HCT116 (cell line): ENCODE results near the gene HOXB2.

Source experiments
- CTCF ChIP-seq, 3 experiments: fragments of 200-600 bp in 1 of 3; sonication (generic) in 1 of 3; IDR thresholded peaks in 2 of 3; conservative IDR thresholded peaks in 1 of 3; 2 replicates each; pipeline ENCODE4 v1.5.1; 2012 to 2017; ENCODE audit warnings: low read depth in 2 of 3, low read length in 2 of 3, antibody characterized with exemption in 1 of 3, borderline replicate concordance in 1 of 3, control low read depth in 1 of 3, mild to moderate bottlenecking in 1 of 3, mixed read lengths in 1 of 3, mixed run types in 1 of 3, moderate library complexity in 1 of 3; ENCODE audit not compliant: insufficient read depth in 1 of 3
- POLR2A ChIP-seq: IDR thresholded peaks from 2 replicates; pipeline ENCODE4 v1.7.0; 2011; ENCODE audit warnings: borderline replicate concordance; ENCODE audit not compliant: insufficient read depth, insufficient read length; ENCODE audit errors: extremely low read depth
- SRF ChIP-seq: IDR thresholded peaks from 2 replicates; pipeline ENCODE4 v1.6.1; 2012; ENCODE audit warnings: low read depth
- ZBTB33 ChIP-seq: IDR thresholded peaks from 2 replicates; pipeline ENCODE4 v1.6.1; 2011; ENCODE audit warnings: mild to moderate bottlenecking, low read length, moderate library complexity; ENCODE audit not compliant: insufficient replicate concordance; ENCODE audit errors: extremely low read depth

- TF ChIP-seq SRF = no peak
- no peak for TF ChIP-seq ZBTB33
- TF ChIP-seq POLR2A = no peak
- no peak for TF ChIP-seq CTCF (IDR thresholded peaks at IDR 0.05 in 2 of 3, conservative IDR thresholded peaks at IDR 0.05 in 1 of 3; ENCODE audit: borderline replicate concordance in 1 of 3, insufficient read depth in 1 of 3, low read depth in 2 of 3, low read length in 2 of 3)
Measured at GRCh38 chr17:48582750-48583069, 37.8 kb upstream of the HOXB2 start.
